HG03565 (cell line): ENCODE results near the gene CD2BP2.
A peak's percentile ranks its signal among the peaks of the same experiment; 100 is the strongest.

Experiments used
- ATAC-seq: cut with Tn5 transposase; IDR thresholded peaks from one replicate; pipeline ENCODE4 v1.9.1; 2021; ENCODE audit warnings: mild to moderate bottlenecking, moderate library complexity; ENCODE audit not compliant: unreplicated experiment

The CD2BP2 gene

DNA sequence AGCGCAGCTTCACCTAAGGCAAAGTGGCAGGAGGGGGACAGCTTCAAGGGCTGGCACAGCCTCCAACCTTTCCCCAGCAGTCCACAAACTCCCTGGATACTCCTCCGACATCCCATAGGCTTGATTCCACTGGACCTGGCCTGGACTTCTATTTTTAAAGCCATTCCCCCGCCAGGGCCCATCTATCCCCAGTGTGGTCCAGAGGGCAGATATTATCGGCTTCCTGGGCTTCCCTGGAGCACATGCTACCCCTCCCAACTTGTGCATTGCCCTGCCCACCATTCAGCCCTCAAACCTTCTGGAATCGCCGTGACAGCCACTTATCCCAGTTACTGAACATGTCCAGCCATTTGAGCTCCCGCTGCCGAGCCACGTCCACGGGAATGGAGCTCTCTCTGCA is 10.1 kb upstream of the CD2BP2 start:
- no peak for ATAC-seq

DNA sequence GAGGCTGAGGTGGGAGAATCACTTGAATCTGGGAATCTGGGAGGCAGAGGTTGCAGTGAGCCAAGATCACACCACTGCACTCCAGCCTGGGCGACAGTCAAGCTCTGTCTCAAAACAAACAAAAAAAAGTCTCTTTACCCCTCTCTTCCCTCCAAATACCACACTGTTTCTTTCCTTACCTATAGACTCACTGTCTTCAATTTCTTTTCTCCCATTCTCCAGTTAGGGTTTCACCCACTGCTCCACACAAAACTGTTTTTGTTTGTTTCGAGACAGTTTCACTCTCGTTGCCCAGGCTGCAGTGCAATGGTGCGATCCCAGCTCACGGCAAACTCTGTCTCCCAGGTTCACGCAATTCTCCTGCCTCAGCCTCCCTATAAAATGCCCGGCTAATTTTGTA is 6.1 kb upstream of the CD2BP2 start:
- no peak for ATAC-seq

DNA sequence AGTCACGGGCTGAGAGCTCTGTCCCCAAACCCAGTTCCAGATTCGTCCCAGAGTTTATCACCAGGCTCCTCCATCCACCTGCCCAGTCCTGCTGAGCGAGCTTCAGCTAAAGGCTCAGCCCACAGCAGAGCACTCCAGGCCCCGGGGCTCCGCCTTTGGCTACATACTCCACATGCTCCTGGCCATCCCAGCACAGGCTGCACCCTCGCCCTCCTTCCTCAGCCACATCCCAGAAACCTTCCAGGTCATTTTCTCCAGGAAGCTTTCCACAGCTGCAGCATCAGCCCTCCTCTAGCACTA is 4.7 kb upstream of the CD2BP2 start:
- ATAC-seq: no peak

DNA sequence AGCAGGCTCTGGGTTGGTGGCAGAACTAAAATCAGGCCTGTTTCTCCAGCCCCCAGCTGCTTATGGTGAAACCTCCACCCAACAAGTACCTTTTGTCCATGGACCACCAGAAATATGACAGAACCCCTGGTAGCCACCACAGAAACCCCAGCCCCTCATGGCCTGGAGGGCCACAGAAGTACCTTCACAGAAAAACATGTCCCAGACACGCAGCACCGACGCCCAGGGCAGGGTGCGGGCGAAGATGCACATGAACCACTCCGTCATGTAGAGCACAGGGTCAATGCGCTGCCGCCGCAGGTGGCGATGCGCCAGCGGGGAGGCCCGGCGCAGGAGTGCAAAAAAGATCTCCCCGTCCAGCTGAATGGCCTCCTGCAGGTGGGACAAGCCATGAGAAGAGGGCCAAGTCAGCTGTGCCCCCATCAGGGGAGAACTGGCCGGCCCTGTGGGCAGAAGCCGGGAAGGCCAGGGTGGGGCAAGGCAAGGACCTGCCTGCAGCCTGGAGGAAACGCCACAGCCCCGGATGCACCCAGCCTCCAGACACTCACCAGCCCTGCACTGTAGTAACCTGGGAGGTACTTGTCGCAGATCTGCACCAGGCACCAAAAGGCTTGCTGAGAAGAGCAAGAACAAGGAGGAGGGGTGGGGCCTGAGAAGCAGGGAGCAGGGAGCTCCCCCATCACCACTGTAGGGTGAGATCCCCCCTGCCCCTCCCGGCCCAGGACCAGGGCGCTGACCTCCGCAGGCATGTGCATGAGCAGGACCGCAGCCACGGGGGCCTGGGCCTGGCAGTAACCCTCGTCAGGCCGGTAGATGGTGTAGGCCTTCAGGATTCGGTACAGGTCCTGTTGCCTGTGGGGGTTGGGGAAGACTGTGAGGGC is 4.1 kb upstream of the CD2BP2 start:
- ATAC-seq: no peak

DNA sequence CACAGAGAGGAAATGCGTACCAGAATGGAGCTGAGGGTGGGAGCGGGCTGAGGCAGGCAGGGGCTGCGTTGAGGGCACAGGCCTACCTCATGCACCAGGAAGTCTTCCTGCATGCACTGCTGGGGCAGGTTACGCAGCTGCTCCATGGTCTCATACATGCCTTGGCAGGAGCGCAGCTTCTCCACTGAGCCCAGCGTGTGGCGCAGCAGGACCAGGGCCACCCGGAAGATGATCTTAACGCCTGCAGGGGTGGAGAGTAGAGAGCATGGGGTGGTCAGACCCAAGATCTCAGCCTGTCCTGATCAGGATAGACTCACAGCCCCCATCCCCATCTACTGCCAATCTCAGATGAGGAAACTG is 3.4 kb upstream of the CD2BP2 start:
- ATAC-seq: no peak

DNA sequence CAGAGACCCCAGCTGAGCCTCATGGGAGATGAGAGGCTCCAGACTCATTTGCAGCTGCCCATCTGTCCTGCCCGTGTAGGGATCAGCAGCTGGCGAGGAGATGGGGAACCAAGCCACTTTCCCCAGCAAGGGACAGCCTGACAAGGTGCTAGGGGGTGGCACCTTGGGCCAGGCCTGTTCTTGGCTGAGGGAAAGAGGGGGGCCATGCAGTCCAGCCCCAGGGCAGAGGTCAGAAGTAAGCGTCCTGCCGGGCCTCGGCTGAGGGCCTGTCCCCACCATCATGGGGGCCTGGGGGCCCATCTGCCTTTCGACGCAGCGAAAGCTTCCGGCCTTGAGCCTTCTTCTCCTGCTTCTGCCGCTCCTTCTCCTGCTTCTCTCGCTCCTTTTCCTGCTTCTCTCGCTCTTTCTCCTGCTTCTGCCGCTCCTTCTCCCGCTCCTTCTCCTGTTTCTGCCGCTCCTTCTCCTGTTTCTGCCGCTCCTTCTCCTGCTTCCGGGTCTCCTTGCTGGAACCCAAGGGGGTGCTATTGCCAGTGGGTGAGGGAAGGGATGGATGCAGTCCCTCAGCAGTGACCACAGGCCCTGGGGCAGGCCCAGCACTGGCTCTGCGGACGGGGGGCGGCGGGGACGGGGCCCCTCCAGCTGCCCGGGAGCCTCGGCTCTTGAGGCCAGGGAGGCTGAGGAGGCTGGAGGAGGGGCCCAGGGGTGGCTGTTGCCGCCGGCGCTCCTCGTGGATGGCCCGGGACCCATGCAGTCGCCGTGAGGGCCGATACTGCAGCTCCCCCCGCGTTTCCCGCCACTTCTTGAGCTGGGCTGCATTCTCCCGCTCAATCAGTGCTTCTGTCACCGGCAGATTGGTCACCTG is 2.8 kb upstream of the CD2BP2 start:
- ATAC-seq: no peak

DNA sequence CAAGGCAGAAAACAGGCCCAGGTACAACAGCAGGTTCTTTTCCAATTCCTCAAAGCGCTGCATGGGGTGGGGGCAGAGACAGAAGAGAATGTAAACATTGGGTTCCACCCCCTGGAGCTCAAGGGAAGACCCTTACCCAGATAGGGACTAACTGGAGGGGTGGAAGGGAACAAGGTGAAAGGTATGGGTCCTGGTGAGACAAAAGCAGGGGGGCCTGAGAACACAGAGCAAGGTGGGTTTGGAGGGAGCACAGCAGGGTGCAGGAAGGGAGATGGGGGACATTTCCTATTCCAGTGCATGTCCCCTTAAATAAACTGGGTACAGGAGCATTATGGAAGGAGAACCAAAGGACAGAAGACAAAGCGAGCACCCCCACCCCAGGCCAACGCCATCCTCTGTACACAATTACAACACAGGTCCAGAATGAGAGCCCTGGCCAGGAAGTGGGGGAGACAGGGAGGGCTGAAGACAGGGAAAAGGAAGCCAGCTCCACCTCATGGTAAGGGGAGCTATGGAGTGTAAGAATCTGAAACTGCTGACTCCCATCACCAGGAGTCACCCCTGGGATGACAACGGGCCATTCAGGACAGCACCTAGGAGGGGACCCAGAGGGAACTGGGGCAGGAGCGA is 2.1 kb upstream of the CD2BP2 start:
- ATAC-seq: no peak

DNA sequence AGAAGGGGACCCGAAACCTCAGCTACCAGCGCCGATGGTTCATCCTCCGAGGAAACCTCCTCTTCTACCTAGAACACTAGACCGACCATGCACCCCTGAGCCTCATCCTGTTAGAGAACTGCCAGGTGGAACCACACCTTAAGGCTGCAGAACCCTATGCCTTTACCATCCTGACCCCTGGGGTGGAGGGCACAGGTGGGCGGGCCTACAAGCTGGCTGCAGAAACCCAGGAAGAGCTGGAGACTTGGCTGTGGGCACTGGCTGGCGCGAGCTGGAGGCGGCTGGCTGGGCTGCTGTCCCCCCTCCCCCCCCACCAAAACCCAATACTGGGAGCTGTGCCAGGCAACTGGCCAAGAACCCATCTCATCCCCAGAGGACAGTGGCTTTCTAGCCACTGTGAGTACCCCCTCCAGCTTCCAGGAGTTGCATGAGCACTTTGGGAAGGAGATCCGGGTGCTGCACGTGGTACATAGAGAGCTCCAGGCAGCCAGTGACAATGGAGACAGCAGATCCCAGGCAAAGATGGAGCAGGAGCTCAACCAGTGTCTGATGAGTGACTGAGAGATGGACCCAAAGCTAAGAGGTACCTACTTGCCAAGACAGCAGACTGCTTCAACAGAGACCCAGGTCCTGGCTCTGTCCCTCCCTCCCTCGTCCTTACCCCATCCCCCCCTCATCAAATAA is 1.4 kb upstream of the CD2BP2 start:
- no peak for ATAC-seq

DNA sequence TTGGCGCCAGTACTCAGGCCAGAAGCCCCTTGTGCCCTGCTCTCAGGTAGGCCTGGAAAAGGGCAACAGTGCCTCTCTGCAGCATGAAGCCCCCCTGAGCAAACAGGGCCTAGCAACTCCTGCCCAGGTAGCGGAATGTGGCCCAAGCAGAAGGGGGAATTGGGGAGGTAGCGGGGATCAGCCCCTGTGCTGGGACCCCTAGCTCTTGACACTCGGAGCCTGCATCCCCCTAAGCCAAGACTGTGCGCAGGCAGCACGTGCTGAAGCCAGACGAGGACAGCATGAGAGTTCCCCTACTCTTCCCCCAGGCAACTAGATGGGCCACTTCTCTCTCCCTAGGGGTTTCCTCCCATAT is 823 bp upstream of the CD2BP2 start:
- ATAC-seq: no peak

DNA sequence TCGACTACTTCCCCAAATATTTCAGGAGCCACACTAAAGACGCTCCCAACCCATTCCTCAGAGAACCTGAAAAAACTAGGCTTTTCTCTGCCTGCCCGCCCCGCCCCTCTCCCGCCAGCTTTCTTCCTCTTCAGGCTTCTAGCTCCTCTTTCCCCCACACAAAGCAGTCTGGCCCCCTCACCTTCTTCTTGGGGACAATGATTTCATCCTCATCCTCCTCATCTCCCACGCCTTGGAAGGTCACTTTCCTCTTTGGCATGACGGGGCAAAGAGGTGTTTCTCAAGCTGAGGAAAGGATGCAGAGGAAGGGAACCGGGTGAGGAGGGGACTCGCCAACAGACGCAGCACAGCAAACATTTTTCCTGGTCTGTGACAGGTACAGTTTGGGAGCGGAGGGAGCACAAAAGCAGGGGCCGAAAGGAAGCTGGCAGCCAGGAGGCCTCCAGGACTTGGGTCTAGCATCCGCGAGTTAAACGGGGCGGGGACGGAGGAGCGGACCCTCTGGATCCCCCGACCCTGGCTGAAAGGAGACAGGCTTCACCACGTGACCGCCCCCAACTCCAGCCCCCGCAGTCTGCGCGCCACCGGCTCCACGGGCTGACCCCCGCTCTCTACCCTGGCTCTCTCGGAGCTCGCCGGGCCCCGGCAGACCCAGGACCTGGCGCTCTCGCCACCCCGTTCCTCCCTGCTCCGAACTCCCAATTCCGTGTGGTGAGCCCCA is 525 bp downstream of the CD2BP2 start:
- no peak for ATAC-seq

DNA sequence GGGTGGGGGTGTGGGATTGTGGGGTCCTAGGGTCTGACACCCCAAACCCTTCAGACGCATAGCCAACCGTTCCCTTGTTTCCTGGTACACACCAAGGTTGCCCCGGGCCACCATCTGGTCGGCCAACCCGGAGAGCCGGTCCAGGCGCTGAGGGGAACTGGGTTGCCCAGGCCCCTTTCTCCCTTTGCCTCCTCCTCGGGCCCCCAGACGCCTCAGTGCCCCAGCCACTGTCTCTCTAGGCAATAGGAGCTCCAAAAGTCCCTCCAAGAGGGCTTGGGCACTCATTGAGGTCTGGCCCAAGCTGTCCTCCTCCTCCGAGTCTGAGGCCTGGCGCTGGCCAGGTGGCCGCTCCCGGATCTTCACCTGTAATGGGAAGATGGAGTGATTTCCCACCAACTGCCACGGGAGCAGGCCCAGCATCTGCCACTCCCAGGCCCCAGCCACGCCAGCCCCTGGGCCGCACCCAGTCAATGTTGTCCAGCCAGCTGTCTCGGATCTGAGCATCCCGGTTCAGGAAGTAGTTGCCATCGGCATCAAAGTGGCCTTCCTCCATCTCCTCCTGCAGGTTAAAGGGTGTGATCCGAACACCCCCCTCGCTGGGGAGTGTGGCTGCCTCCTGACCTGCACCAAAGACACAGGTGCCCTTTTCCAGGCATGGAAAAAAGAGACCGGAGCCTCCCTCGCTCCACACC is 1.5 kb downstream of the CD2BP2 start:
- no peak for ATAC-seq

DNA sequence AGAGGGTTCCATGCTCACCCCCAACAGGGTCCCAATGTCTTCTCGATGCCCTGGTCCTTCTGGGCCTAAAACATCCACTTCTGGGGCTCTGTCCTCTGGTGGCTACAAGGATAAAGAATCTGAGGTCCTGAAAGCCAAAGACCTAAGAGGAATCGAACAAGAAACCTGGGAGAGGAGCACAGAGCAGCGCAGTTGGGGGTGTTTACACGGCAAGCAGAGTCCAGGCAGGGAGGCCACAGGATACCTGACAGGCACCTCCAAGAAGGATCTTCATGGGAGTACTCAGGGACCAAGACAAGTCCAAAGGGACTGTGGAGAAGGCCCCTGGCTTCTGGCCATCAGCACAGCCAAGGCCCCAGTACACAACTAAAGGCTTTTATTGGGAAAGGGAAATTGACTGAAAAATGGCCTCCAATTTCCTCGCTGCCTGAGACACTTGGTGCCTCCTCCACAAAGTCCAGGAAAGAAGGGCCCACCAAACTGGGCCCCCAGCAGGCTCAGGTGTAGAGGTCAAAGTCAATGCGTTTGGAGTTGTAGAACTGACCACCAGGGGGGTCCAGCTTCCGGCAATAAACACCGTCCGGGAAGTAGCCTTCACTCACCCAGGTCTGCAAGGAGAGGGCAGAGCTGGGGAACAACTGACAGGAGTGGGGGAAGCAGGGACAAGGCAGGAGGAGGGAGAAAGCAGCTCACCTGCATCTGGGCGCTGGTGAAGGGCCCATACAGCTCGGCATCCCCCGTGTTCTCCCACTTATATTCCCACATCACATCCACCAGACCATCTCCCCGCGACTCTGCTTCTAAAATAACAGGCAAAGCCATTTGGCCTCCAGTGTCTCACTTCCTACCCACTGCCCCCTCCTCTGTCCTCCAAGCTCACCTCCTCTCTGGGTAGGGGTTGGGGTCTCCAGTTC is 2.4 kb downstream of the CD2BP2 start:
- ATAC-seq: no peak

DNA sequence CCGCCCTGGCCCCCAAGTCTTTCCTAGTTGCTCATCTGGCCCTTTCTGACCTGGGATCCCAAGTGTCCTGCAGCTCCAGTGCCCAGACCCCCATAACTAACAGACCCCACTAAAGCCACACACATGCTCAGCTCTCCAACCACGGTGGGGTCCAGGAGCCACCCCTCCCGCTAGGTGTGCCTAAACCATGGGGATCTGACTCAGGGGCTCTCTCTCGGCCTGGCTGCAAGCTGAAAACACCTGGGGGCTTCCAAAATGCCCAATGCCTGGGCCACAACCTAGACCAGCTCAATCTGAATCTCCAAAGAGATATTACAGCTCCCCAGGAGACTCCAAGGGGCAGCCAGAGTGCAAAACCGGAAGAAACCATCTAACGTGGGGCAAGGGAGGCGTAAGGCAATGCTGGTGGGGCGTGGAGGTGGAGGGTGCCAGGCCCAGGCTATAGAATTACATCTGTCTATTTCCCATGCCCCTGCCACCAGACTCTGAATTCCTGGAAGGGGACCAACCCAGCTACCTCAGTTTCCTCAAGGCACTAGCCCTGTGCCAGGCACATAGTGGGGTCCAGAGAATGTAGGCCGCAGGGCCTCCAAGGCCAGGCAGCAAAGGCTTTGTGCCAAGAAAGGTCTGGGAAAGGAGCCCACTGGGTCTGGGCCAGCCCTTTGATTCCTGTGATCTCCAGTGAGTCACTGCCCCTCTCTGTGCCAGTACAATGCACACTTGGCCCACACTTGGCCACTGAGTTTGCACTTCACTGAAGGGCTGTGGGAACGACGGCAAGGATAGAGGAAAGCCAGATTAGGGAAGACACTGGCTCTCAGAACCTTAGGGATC is 3.3 kb downstream of the CD2BP2 start:
- ATAC-seq: no peak

DNA sequence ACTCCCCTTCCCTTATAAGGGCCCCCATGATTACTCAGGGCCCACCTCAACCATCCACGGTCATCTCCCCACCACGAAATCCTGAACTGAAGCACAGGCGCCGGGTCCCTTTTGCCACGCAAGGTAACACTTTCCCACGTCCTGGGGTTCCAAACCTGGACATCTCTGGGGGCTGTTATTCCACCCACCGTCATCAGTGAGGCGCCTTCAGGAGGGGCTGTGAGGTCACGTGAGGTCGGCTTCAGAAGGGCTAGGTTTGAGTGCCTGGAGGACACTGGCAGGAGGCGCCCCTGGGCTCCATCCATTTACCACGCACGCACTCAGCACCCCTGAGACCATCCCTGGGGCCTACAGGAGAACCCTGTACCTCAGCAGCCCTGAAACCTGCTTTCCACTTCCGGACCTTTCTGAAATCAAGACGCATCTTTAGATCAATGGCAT is 4.1 kb downstream of the CD2BP2 start:
- no peak for ATAC-seq

DNA sequence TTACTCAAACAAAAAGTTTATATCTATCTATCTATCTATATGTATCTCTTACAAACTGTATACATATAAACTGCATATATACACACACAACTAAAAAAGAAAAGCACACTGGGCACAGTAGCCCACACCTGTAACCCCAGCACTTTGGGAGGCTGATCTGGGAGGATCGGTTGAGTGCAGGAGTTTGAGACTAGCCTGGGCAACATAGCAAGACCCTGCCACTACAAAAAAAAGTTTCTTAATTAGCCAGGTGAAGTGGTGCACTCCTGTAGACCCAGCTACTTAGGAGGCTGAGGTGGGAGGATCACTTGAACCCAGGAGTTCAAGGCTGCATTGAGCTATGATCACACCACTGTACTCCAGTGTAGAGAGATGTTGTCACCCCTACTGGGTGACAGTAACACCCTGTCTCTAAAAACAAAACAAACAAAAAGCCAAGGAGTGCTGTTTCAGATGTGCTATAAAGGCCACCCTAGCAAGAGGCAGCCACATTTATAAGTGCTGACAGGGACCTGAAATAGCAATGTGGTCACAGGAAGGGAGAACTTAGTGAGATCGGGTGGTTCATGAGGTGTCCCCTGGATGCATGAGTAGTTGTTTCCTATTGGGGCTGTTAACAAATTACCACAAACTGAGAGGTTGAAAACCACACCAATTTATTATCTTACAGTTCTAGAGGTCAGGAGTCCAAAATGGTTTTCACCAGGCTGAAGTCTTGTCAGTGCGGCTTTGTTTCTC is 4.8 kb downstream of the CD2BP2 start:
- ATAC-seq: peak; percentile 54

DNA sequence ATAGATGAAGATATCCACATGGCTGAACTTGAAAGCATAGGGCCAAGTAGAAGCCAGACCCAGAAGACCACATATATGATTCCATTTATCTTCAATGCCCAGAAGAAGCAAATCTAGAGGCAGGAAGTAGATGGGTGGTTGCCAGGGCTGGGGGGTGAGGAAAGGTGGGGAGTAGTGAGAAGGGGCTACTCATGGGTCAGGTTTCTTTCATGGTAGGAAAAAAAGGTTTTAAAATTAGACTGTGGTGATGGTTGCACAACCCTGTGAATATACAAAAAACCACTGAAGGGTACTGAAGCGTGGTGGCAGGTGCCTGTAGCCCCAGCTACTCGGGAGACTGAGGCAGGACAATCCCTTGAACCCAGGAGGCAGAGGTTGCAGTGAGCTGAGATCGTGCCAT is 5.4 kb downstream of the CD2BP2 start:
- ATAC-seq: no peak

DNA sequence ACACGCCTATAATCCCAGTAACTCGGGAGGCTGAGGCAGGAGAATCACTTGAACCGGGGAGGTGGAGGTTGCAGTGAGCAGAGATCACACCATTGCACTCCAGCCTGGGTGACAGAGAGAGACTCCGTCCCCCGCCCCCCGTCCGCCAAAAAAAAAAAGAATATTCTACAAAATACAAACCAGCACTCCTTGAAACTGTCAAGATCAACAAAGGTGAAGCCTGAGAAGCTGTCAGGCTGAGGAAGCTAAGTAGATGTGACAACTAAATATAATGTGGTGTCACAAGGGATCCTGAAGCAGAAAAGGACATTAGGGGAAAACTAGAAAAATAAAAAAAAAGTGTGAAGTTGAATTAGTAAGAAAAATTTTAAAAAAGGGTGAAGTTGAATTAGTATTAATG is 6.2 kb downstream of the CD2BP2 start:
- ATAC-seq: no peak

DNA sequence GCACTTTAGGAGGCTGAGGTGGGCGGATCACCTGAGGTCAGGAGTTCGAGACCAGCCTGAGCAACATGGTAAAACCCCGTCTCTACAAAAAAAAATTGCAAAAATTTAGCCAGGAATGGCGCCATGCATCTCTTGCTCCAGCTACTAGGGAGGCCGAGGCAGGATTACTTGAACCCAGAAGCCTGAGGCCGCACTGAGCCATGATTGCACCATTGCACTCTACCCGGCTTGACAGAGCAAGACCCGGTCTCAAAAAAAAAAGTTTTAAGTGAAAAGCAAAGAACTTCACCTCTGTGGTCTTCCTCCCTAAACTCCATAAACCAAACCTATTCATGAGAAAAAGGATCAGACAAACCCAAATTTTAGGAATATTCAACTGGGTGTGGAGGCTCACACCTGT is 7.0 kb downstream of the CD2BP2 start:
- no peak for ATAC-seq
